ENCODE data around the gene ZNF638.

DNA sequence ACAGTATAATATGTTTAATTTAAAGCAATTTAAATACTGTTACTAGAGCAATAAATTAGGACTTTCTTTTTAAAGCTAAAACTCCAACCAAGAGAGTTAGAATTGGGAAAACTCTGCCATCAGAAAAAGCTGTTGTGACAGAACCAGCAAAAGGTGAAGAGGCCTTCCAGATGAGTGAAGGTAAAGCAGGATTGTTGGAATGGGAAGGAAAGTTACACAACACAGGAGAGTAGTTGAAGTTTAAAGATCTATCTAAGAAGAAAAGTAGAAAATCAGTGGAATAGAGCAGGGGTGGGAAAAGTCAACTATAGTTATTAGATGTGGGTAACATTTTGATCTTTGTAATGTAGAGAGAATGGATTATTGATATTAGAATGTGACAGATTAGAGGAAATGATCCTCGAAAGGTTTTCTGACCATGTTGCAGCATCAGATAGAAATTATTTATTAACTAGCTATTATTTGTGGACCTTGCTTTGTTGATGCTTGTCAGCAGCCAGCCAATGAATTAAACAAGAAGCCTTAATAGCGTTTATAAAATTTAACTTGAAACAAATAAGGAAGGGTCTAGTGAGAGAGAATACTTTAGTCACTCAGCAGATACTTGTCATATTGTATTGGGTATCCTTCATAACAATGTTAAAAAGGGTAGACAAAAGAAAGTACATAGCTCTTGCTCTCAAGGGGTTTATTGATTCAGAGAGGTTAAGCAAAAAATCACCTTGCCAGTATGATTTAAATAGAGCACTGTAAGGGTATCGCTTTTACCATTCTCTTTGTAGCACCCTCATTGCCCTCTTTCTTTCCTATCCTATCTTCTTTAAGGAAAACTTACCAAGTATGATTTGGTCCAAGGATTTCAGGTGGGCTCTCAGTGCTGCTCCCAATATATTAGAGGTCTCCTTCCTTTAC, 97.1 kb downstream of the ZNF638 start:
- TF ChIP-seq SP1 (IDR thresholded peaks at IDR 0.05; ENCODE audit: low read depth) (no peak), ELF1 (IDR thresholded peaks at IDR 0.05; ENCODE audit: borderline replicate concordance, low read depth) (no peak)
- TF ChIP-seq, protein P1, sequence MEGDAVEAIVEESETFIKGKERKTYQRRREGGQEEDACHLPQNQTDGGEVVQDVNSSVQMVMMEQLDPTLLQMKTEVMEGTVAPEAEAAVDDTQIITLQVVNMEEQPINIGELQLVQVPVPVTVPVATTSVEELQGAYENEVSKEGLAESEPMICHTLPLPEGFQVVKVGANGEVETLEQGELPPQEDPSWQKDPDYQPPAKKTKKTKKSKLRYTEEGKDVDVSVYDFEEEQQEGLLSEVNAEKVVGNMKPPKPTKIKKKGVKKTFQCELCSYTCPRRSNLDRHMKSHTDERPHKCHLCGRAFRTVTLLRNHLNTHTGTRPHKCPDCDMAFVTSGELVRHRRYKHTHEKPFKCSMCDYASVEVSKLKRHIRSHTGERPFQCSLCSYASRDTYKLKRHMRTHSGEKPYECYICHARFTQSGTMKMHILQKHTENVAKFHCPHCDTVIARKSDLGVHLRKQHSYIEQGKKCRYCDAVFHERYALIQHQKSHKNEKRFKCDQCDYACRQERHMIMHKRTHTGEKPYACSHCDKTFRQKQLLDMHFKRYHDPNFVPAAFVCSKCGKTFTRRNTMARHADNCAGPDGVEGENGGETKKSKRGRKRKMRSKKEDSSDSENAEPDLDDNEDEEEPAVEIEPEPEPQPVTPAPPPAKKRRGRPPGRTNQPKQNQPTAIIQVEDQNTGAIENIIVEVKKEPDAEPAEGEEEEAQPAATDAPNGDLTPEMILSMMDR (IDR thresholded peaks at IDR 0.05 in 2 of 3, conservative IDR thresholded peaks at IDR 0.05 in 1 of 3; ENCODE audit: borderline replicate concordance in 1 of 3, insufficient read depth in 1 of 3, low read depth in 2 of 3, low read length in 2 of 3) = no peak
